Measurements from ENCODE around the gene LHX2.

DNA sequence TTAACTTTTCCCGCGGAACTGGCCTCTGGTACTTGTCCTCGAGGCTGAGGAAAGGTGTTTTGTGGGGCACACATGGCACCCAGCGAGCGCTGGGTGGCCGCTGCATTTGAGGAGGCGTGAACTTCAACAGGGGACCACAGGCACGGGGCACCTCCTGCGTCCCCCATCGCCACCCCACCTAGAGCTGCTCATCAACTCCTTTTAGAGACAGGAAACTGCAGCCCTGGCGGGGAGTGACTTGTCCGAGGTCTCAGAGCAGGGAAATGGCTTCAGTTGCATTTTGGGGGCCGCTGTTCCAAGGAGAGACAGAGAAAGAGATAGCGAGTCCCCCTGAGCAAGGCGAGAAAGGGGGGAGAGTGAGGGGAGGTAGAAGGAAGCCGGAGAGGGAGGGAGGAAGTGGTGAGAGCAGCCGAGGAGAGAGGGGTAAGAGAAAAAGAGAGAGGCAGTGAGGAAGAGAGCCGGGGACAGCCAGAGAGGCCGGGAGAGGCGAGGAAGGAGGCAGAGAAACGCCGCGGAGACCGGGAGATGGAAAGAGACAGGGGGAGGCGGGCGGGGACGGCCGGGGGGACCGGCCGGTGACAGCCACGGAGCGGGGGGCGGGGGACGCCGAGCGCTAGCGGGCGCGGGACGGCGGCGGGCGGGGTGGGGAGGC lies 12.5 kb upstream of the LHX2 start:
- TF ChIP-seq, protein P1, sequence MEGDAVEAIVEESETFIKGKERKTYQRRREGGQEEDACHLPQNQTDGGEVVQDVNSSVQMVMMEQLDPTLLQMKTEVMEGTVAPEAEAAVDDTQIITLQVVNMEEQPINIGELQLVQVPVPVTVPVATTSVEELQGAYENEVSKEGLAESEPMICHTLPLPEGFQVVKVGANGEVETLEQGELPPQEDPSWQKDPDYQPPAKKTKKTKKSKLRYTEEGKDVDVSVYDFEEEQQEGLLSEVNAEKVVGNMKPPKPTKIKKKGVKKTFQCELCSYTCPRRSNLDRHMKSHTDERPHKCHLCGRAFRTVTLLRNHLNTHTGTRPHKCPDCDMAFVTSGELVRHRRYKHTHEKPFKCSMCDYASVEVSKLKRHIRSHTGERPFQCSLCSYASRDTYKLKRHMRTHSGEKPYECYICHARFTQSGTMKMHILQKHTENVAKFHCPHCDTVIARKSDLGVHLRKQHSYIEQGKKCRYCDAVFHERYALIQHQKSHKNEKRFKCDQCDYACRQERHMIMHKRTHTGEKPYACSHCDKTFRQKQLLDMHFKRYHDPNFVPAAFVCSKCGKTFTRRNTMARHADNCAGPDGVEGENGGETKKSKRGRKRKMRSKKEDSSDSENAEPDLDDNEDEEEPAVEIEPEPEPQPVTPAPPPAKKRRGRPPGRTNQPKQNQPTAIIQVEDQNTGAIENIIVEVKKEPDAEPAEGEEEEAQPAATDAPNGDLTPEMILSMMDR (IDR thresholded peaks at IDR 0.05): no peak
- TF ChIP-seq POLR2A (IDR thresholded peaks at IDR 0.05): no peak
